Smooth muscle cell (in vitro differentiated cells): Measurements from ENCODE around the gene MSL2. TPM values are rescaled to one million over a fixed set of nuclear protein-coding genes. Genes with fewer than 3 reads are reported as not detected.

ENCODE experiments used
- DNase-seq: peaks from one replicate; lab custom pipeline; 2025; ENCODE audit not compliant: unreplicated experiment; lab: John Stamatoyannopoulos, UW
- H2AFZ ChIP-seq: fragments of 200-600 bp; sonication (generic); 2 replicates; pipeline ENCODE4 v1.6.0; 2016; ENCODE audit warnings: antibody characterized with exemption, low read depth, mild to moderate bottlenecking
- H3F3A ChIP-seq: fragments of 200-600 bp; sonication (generic); 2 replicates; pipeline ENCODE4 v1.6.0; 2017; ENCODE audit warnings: antibody characterized with exemption, low read depth
- H3K27ac ChIP-seq: fragments of 200-600 bp; sonication (generic); 2 replicates; pipeline ENCODE4 v1.5.1; 2016; ENCODE audit warnings: low read depth, mild to moderate bottlenecking
- H3K27me3 ChIP-seq: fragments of 200-600 bp; sonication (generic); 2 replicates; pipeline ENCODE4 v1.6.1; 2016; ENCODE audit warnings: low read depth, mild to moderate bottlenecking
- H3K36me3 ChIP-seq: fragments of 200-600 bp; sonication (generic); 2 replicates; pipeline ENCODE4 v1.5.1; 2016; ENCODE audit warnings: low read depth
- H3K4me1 ChIP-seq: fragments of 200-600 bp; sonication (generic); 2 replicates; pipeline ENCODE4 v1.5.1; 2016; ENCODE audit warnings: low read depth
- H3K4me2 ChIP-seq: fragments of 200-600 bp; sonication (generic); 2 replicates; pipeline ENCODE4 v1.6.0; 2016; ENCODE audit warnings: mild to moderate bottlenecking
- H3K4me3 ChIP-seq: fragments of 200-600 bp; sonication (generic); 2 replicates; pipeline ENCODE4 v1.5.1; 2016; ENCODE audit warnings: mild to moderate bottlenecking
- H3K79me2 ChIP-seq: fragments of 200-600 bp; sonication (generic); 2 replicates; pipeline ENCODE4 v1.6.0; 2016; ENCODE audit warnings: low read depth, mild to moderate bottlenecking
- H3K9ac ChIP-seq: fragments of 200-600 bp; sonication (generic); 2 replicates; pipeline ENCODE4 v1.6.0; 2016; ENCODE audit warnings: low read depth
- H3K9me3 ChIP-seq: fragments of 200-600 bp; sonication (generic); replicated peaks from 2 replicates; pipeline ENCODE4 v1.5.1; 2016; ENCODE audit warnings: low read depth
- H4K20me1 ChIP-seq: fragments of 200-600 bp; sonication (generic); 2 replicates; pipeline ENCODE4 v1.6.0; 2016; ENCODE audit warnings: low read depth
- WGBS: methylation state at CpG from one replicate; pipeline ENCODE4 v1.1.7; 2016; ENCODE audit warnings: low lambda C conversion rate; 5-methylcytosine and 5-hydroxymethylcytosine counted together
- polyA plus RNA-seq: library from polyadenylated mRNA; unstranded; fragments of >200 nt; fragmentation: Nextera tagmentation; extraction: Ambion mirVana; gene quantifications from 2 replicates; pipeline ENCODE4 v1.2.1, GENCODE V29; 2016
- total RNA-seq: library from RNA; depleted of rRNA; stranded (reverse); fragments of >200 nt; gene quantifications from 2 replicates; pipeline ENCODE4 v1.2.3, GENCODE V29; 2014
- TF ChIP-seq, protein P1 (sequence below): fragments of 200-600 bp; sonication (generic); IDR thresholded peaks from 2 replicates; pipeline ENCODE4 v1.5.1; 2017; ENCODE audit warnings: borderline replicate concordance, mild to moderate bottlenecking, antibody characterized with exemption; ENCODE audit not compliant: insufficient read depth, poor library complexity, severe bottlenecking

Gene MSL2
- total and polyA plus RNA-seq, 2 experiments from 2014 or later = 5.7 to 39.9 TPM

DNA sequence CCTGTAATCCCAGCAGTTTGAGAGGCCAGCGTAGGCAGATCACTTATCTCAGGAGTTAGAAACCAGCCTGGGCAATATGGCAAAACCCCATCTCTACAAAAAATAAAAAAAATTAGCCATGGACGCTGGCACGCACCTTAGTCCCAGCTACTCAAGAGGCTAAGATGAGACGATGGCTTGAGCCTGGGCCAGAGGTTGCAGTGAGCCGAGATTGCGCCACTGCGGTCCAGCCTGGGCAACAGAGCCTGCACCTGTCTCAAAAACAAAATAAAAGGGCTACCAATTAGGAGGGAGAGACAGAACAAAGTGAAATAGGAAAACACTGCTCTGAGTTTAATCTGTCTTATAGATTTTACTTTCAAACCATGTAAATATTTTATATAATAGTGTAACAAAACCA lies 33.8 kb downstream of the MSL2 start:
- peaks cover 8% of the 10 kb centered on the region for H3K4me1 ChIP-seq
- no peak overlapping the region for H3K4me3 ChIP-seq
- no peak overlapping the region for H3K9ac ChIP-seq
- H3F3A ChIP-seq = no peaks in the 10 kb centered on the region
- no peaks in the 10 kb centered on the region for H3K9me3 ChIP-seq
- WGBS = 99% methylated on average over 7 of the region's 7 CpGs
- no peak overlapping the region for H3K4me2 ChIP-seq
- no peak overlapping the region for H2AFZ ChIP-seq
- H3K36me3 ChIP-seq = no peaks in the 10 kb centered on the region
- H3K27me3 ChIP-seq = no peaks in the 10 kb centered on the region
- TF ChIP-seq, protein P1, sequence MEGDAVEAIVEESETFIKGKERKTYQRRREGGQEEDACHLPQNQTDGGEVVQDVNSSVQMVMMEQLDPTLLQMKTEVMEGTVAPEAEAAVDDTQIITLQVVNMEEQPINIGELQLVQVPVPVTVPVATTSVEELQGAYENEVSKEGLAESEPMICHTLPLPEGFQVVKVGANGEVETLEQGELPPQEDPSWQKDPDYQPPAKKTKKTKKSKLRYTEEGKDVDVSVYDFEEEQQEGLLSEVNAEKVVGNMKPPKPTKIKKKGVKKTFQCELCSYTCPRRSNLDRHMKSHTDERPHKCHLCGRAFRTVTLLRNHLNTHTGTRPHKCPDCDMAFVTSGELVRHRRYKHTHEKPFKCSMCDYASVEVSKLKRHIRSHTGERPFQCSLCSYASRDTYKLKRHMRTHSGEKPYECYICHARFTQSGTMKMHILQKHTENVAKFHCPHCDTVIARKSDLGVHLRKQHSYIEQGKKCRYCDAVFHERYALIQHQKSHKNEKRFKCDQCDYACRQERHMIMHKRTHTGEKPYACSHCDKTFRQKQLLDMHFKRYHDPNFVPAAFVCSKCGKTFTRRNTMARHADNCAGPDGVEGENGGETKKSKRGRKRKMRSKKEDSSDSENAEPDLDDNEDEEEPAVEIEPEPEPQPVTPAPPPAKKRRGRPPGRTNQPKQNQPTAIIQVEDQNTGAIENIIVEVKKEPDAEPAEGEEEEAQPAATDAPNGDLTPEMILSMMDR = no peak
- no peak overlapping the region for H3K27ac ChIP-seq
- peaks cover 98% of the 10 kb centered on the region for H3K79me2 ChIP-seq
- peaks cover 99% of the 10 kb centered on the region for H4K20me1 ChIP-seq
- no peak for DNase-seq

DNA sequence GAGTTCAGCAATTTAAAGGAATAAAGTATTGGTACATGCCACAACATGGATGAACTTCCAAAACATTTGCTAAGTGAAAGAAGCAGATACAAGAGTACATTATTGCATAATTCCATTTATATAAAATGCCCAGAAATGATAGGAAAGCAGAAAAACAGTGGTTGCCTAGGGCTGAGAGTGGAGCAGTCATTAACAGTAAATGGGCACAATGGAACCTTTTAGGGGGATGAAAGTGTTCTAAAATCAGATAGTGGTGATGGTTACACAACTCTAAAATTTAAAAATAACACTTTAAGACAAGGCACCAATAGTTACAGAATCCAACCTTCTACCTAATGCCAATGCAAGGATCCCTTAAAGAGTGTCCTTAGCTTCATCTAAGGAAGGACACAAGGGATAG lies 34.6 kb downstream of the MSL2 start:
- Histone ChIP-seq H3K27me3 (no peaks in the 10 kb centered on the region), H3K4me1 (peaks cover 8% of the 10 kb centered on the region), H2AFZ (no peak overlapping the region), H3F3A (no peaks in the 10 kb centered on the region), H3K9ac (no peak overlapping the region), H3K27ac (no peak overlapping the region), H4K20me1 (peaks cover 99% of the 10 kb centered on the region), H3K4me2 (no peak overlapping the region), H3K4me3 (no peak overlapping the region), H3K36me3 (no peaks in the 10 kb centered on the region), H3K79me2 (peaks cover 98% of the 10 kb centered on the region), H3K9me3 (no peaks in the 10 kb centered on the region)
- DNase-seq = no peak
- TF ChIP-seq, protein P1 = no peak

DNA sequence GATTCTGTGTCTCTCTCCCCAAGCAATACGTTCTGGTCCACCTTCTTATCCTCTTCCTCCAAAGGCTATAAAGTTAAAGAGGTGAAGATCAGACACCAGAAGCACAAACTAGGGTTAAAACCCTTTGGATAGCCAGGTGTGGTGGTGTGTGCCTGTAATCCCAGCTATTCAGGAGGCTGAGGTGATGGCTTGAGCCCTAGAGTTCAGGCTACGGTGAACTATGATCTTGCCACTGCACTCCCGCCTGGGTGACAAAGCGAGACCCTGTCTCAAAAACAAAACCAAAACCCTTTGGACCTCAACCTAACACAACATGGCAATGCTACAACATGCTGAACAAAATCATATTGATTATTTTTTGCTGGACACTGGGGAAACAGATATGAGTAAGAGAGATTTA lies 43.2 kb downstream of the MSL2 start:
- no peak for DNase-seq
- no peaks in the 10 kb centered on the region for H3K36me3 ChIP-seq
- peaks cover 100% of the 10 kb centered on the region for H4K20me1 ChIP-seq
- H3K27me3 ChIP-seq = no peaks in the 10 kb centered on the region
- peaks cover 96% of the 10 kb centered on the region for H3K79me2 ChIP-seq
- H3K9ac ChIP-seq = no peak overlapping the region
- H3K4me3 ChIP-seq = no peak overlapping the region
- H3K9me3 ChIP-seq = no peaks in the 10 kb centered on the region
- H3K27ac ChIP-seq = no peak overlapping the region
- WGBS = 97% methylated on average over 4 of the region's 4 CpGs
- no peak overlapping the region for H3K4me2 ChIP-seq
- no peak overlapping the region for H2AFZ ChIP-seq
- peaks cover 5% of the 10 kb centered on the region for H3K4me1 ChIP-seq
- H3F3A ChIP-seq = peaks cover 12% of the 10 kb centered on the region
- TF ChIP-seq, protein P1 = no peak

DNA sequence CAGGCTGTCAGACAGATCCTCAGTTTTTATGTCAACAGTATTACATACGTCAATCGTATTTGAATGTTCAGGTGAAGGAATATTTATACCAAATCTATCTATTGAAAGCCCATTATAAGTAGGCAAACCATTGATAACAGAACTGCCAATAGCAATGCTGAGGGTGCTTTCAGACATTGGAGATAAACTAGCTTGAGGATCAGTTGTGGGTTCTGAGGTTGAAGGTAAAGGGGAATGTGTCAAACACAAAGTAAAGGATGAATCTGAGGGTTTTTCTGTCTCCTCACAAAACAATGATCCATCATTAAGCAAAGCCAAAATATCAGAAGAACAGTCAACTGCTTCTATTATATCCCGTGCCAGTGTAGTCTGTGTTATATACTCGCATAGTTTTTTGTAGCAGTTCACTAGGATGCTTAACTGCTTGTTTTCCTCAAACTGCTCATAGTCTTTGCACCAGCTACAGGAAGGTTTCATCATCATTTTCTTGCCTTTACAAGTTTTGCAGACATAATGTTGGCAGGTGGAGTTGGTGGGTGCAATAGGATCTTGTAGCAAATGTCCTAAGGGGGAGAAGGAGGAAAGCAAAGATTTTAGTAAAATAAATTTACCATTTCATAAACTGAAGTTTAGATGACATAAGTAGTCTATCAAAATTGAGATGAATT lies 43.8 kb downstream of the MSL2 start:
- Histone ChIP-seq H3F3A (peaks cover 12% of the 10 kb centered on the region), H3K9me3 (no peaks in the 10 kb centered on the region), H3K9ac (no peak overlapping the region), H3K36me3 (no peaks in the 10 kb centered on the region), H4K20me1 (peaks cover 100% of the 10 kb centered on the region), H3K4me2 (no peak overlapping the region), H3K27ac (no peak overlapping the region), H3K4me1 (peaks cover 5% of the 10 kb centered on the region), H3K79me2 (peaks cover 95% of the 10 kb centered on the region), H3K4me3 (no peak overlapping the region), H2AFZ (no peak overlapping the region), H3K27me3 (no peaks in the 10 kb centered on the region)
- TF ChIP-seq, protein P1 = no peak
- WGBS = 94% methylated on average over 4 of the region's 4 CpGs
- no peak for DNase-seq
